NCI-H2081 treated with DMSO at 0.1 percent for 48 hours (cell line): Measurements from ENCODE around the gene FAM241B.

Experiments used
- DNase-seq: peaks from one replicate; lab custom pipeline; 2025; lab: John Stamatoyannopoulos, UW

The FAM241B gene

DNA sequence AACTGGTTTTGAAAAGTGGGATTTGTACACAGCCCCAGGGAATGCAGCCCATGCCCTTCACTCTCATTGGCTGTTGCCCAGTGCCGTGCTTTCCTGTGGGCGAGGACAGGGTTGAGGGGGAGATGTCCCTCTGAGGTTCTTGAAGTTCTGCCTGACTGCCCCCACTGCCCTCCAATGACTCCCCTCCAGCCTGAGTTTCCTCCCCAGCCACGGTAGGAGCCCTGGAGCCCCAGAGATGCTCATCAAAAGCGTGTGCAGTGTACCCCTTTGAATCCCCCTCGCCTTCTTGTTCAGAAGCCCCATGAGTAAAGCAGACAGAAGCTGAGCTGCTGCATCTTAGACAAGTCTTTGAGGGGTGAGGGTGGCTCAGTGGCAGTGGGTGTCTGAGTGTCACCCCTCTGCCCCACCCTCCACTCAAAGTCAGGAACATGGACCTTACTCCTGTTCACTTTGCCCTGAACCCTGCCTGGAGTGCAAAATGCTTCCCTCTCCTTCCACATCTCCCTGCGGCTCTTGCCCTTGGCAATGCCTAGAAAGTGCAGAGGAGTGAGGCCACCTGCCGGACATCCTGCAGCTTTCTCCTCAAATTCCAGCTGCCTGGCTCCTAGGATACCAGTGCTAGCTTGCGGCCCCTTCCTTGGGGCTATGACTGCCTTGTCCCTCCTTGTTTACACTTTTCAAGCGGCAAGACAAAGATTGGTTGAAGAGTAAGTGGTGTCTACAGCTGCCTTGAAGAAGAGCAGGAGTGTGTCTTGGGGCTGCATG lies 19.9 kb downstream of the FAM241B start:
- DNase-seq: no peak

DNA sequence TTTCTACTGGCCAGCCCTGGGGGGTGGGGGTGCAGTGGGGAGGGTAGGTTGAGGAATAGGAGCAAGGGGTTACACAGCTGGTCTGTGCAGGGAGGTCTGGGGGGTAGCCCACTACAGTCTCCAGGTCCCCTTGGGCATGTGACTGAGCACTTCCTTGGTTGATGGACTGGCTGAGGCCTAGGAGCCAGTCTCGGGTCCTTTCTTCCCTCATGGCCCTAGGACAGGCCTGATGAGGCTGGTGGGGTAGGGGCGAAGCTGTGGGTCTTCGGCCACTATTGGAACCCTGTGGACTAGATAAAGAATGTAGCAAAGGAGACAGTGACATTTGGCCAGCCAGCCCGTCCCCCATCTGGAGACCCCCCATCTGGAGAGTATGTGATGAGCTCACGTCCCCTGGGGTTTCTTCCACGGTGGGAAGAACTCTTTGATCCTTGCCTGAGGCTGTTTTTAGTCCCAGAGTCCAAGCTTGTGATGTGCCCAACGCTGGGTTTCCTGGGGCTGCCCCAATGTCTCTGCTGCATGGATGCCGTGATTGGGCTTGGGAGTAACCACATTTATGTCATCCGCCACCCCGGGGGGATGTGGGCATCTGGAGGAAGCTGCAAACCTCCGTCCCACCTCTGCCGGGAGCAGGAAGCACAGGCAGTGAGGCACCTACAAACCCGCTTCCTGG lies 20.7 kb downstream of the FAM241B start:
- DNase-seq: no peak

DNA sequence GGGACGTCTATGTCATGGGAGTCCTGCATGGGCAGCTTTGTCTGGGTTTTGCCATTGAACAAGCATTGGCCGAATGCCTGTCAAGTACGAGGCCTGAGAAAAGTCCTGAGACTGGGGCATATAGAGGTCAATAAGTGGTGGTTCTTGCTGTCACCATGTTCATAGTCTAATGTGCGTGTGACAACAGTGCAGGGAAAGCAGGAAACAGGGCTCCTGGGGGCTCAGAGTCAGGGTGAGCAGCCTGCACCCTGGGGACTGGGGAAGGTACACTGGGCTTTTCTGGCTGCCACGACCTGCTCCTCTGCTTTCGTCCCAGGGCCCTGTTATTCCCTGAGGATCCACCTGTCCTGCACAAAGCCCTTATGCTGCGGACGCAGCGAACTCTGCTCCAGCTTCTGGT lies 21.3 kb downstream of the FAM241B start:
- no peak for DNase-seq

- DNase-seq: no peak
Measured at GRCh38 chr10:69652111-69652856, 22.2 kb downstream of the FAM241B start.

GRCh38 chr10:69652857-69653199 lies 22.8 kb downstream of the FAM241B start:
- DNase-seq: no peak

DNA sequence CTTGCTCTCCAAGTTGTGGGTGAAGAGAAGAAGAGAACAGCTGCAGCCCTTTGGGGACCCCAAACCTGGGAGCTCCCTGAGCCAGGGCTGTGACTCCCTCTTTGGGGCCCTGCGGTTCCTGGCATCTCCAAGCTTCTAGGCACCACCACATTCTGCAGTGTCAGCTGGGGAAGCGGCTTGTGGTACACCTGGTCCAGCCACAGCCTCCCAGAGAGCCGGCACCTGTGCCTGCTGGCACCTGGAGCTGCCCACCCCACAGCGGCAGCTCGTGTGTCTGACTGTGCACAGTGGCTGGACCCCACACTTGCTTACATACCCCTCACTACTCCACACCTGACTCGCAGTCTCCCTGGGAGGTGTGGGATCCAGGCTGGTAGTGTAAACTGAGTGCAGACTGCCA lies 23.5 kb downstream of the FAM241B start:
- DNase-seq: no peak

DNA sequence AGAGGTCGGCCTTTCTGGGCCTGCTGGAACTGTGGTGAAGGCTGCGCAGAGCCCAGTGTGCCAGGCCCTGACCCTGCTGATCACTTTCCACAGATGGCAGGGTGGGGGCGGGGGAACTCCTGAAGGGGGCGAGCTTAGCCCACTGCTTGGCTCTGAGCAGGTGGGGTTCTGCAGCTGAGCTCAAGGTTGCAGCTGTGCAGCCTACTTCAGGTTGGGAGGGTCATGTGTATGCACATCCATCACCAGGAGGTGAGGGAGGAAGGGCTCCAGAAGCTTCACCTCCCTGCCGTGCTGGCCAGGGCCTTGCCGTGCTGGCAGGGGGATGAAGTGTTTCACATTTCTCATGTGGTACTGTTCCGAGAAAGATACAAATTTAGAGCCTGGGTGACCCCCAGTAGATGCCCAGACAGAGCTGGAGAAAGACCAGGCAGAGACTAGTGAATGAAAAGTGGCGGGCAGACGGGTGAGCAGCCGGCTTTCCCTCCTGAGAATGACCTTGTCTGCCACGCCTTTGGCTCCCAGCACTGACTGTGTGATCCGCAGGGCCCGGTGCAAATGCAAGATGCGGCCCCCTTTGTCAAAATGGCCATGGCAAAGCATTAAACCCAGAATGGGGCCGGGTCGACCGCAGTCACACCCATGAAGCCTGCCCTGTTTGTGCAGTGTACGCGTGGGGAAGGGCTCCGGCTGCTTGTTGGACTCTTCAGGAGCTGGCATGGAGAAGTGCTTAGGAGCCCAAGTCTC lies 25.2 kb downstream of the FAM241B start:
- no peak for DNase-seq

DNA sequence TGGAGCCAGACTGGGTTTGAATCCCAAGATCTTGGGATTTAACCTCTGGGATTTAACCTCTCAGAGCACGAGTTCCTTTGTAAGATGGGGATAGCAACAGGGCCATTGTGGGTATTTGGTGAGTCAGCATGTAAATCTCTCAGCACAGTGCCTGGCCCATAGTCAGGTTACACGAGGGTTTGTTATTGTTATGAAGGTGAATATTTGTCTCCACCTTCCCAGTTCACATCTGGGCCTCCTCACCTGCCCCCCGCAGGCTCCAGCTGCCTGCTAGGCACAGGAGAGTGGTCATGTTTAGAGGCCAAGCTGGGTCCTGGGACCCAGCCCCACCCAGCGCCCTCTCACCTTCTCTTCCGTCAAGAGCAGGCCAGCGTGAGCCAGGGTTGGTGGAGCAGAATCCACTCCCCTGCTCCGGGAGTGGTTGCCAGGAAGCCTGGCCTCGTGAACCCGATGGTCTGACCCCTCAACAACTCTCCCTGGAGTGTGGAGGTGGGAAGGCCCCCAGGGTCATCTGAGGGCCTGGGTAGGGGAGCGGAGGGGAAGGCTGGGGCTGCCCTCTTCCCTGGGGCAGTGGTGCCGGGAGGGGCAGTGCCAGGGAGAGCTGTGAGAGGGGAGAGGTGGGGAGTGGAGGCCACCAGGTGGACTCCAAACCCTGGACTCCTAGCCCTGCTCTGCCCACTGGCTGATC lies 26.0 kb downstream of the FAM241B start:
- DNase-seq: no peak

GRCh38 chr10:69656742-69657269 lies 26.8 kb downstream of the FAM241B start:
- DNase-seq: no peak

- DNase-seq: no peak
Measured at GRCh38 chr10:69657430-69657829, 27.4 kb downstream of the FAM241B start.

DNA sequence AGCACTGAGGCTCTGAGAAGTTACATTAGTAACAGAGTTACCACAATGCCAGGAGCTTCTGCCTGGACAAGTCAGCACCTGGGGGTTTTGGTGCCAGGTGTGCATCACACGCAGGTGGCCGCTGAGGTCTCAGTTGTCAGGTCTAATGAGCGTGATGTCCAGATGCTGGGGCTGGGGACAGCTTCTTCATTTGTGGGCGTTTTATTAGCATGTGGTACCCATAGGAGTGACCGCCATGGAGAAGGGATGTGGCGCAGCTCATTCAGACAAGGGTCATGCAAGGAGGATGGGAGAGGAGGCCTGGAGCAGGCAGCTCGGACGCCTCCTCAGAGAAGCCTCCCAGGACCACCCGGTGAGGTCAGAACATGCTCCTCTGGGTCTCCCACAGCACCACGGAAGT lies 27.8 kb downstream of the FAM241B start:
- DNase-seq: no peak

- no peak for DNase-seq
Measured at GRCh38 chr10:69659241-69660038, 29.4 kb downstream of the FAM241B start.

- no peak for DNase-seq
Measured at GRCh38 chr10:69660296-69660695, 30.2 kb downstream of the FAM241B start.

- no peak for DNase-seq
Measured at GRCh38 chr10:69661414-69662172, 31.5 kb downstream of the FAM241B start.

DNA sequence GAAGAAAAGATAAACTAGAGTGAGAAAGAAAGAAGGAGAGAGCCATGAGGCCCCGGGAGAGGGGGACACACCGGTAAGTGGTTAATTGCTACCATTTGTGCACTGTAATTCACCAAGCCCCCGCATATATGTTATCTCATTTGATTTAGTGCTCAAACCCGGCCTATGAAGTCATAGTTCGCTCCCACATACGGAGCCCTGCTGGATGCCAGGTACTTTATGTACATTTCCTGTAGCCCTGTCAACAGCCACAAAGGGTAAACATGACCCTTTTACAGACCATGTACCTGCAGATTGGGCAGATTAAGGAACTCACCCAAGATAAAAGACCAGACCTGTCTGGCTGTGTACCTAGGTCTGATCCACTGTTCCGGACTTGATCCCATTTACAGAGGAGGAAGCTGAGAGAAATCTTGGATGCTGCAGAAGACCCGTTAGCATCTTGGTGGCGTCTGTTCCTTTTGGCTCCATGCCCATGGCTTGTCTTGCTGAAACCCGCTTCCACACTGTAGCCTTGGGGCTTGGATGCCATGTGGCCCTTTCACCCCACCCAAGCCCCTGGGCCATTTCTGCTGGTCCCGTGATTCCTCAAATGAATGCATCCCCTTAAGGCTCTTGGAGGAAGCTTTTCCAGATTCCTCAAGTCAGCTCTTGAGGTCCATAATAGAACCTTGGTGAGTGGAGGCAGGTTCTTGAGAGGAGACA lies 32.3 kb downstream of the FAM241B start:
- no peak for DNase-seq

DNA sequence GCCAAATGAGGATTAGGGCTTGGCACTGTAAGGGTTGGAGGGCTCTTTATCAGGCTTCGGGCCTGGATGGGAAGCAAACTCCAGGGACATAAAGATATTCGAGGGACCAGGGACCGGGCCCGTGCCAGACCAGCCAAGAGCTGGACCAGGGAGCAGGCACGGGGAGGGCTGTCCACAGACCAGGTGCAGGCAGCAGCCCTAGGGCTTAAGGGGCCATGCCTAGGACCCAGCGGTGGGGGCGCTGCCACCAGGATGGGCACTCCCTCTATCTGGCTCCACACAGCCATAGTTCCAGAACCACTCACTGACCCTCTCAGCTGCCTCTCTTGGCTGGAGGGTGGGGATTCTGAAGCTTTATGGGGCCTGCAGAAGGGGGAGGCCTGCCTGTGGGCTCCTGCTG lies 32.9 kb downstream of the FAM241B start:
- no peak for DNase-seq

DNA sequence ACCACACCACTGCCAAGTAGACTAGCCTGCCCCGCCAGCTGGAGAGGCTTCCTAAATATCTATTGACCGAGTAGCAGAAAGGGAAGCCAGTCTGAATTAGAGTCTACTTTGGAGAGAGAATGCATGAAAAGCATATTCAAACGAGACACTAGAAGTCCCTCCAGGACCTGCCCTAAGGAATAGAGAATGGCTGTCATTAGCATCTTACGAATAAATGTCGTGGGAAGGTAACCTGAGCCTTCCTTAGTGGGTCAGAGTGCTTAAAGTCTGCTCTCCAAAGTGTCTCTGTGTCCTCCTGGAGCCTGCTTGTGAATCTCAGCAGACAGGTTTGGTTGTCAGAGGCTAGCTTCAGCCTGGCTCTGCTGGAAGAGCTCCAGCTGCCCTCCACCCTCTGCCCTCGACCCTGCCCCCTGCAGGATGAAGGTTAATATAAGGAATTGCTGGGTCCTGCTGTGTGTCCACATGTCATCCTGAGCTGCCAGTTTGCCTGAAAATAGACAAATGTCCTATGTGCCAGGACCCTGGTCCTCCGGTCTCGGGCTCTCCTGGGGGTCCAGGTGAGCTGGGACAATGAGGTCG lies 33.4 kb downstream of the FAM241B start:
- no peak for DNase-seq

GRCh38 chr10:69665474-69666320 lies 35.6 kb downstream of the FAM241B start:
- no peak for DNase-seq
